HG03045 (cell line): Measurements from ENCODE around the gene UBE2K.
"Not testable (repeated sequence)": the region's sequence is repeated elsewhere in the genome, so short reads cannot be mapped to it uniquely, and the experiment has no call there.

Source experiments
- ATAC-seq: cut with Tn5 transposase; IDR thresholded peaks from one replicate; pipeline ENCODE4 v1.9.1; 2021; ENCODE audit warnings: mild to moderate bottlenecking, moderate library complexity; ENCODE audit not compliant: unreplicated experiment

The UBE2K gene

GRCh38 chr4:39687014-39687413 lies 10.9 kb upstream of the UBE2K start:
- ATAC-seq, result no peak

DNA sequence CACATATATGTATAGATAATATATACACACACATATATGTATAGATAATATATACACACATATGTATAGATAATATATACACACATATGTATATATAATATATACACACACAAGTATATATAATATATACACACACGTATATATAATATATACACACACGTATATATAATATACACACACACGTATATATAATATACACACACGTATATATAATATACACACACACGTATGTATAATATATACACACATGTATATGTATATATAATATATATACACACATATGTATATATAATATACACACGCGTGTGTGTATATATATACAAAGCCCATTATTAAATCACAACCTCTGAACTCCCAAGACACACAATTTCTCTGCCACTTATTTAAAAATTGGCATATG lies 8.0 kb upstream of the UBE2K start:
- no peak for ATAC-seq

- ATAC-seq, result peak; percentile 21
Measured at GRCh38 chr4:39698424-39699009, 581 bp downstream of the UBE2K start.

DNA sequence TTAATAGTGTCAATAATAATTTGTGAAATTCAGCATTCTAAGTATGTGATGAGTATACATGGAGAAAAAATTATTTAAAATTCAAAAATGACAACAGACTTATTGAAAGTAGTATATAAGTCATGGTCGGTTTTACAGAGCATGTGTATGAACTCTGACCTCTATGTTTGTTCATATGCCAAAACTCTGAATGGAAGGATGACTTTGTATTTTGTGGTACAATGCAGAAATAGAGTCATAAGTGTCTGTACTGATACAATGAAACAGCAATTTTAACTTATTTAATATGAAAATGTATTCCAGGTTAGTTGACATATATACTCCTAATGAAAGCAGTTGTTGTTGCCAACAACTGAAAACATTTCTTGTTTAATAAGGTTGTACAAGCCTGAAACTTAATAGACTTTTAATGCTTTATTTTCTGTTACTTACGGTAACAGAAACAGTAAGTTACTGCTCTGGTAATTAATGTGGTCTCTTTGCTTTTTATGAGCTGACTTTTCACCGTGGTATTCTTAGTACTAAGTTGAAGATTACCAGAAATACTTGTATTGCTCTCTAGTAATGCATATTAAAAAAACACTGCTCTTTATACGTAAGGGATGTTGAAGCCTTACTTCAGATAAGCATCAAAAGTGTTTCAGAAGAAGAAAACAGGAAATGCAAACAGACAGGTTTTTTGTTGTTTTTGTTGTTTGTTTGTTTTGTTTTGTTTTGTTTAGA lies 1.9 kb downstream of the UBE2K start:
- ATAC-seq, result no peak

- ATAC-seq, result no peak
Measured at GRCh38 chr4:39700554-39700953, 2.6 kb downstream of the UBE2K start.

DNA sequence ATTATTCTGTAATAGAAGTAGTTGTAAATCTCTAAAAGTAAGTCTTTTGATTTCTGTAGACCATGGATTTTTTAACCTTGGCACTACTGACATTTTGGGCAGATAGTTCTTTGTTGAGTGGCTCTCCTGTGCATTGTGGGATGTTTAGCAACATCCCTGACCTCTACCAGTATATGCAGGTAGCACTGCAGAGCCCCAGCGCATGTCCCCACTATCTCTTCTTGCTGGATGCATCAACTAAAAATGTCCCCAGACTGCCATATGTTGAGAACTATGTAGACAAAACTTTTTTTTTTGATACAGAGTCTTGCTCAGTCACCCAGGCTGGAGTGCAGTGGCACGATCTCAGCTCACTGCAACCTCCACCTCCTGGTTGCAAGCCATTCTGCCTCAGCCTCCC lies 4.8 kb downstream of the UBE2K start:
- ATAC-seq, result no peak

DNA sequence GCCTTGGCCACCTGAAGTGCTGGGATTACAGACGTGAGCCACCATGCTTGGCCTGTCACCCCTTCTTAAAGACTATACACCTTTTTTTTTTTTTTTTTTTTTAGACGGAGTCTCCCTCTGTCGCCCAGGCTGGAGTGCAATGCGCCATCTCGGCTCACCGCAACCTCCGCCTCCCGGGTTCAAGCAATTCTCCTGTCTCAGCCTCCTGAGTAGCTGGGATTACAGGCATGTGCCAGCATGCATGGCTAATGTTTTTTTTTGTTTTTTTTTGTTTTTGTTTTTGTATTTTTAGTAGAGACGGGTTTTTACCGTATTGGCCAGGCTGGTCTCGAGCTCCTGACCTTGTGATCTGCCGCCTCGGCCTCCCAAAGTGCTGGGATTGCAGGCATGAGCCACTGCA lies 6.9 kb downstream of the UBE2K start:
- not testable (repeated sequence) for ATAC-seq

DNA sequence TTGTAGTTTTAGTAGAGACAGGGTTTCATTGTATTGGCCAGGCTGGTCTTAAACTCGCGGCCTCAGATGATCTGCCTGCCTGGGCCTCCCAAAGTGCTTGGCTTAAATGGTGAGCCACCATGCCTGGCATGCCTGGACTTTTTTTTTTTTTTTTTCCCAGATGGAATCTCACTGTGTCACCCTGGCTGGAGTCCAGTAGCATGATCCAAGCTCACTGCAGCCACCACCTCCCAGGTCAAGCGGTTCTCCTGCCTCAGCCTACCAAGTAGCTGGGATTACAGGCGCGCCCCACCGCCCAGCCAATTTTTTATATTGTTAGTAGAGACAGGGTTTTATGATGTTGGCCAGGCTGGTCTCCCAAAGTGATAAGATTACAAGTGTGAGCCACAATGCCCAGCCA lies 8.4 kb downstream of the UBE2K start:
- no peak for ATAC-seq

DNA sequence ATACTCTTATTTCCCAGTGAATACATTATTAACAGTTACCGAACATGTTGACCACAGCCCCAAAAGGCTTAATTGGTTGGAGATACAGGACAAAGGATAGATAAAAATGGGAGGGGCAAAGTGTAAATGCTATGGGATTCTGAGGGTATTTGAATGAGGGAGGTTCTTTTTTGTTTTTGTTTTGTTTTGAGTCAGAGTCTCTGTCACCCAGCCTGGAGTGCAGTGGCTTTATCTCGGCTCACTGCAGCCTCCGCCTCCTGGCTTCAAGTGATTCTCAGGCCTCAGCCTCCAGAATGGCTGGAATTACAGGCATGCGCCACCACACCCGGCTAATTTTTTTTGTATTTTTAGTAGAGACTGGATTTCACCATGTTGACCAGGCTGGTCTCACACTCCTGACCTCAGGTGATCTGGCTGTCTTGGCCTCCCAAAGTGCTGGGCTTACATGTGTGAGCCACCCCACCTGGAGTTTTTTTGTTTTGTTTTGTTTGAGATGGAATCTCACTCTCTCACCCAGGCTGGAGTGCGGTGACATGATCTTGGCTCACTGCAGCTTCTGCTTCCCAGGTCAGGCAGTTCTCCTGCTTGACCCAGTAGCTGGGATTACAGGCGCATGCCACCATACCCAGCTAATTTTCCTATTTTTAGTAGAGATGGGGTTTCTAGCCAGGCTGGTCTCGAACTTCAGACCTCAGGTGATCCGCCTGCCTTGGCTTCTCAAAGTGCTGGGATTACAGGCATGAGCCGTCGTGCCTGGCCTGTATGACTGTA lies 9.0 kb downstream of the UBE2K start:
- no peak for ATAC-seq

GRCh38 chr4:39710098-39710896 lies 12.4 kb downstream of the UBE2K start:
- no peak for ATAC-seq

DNA sequence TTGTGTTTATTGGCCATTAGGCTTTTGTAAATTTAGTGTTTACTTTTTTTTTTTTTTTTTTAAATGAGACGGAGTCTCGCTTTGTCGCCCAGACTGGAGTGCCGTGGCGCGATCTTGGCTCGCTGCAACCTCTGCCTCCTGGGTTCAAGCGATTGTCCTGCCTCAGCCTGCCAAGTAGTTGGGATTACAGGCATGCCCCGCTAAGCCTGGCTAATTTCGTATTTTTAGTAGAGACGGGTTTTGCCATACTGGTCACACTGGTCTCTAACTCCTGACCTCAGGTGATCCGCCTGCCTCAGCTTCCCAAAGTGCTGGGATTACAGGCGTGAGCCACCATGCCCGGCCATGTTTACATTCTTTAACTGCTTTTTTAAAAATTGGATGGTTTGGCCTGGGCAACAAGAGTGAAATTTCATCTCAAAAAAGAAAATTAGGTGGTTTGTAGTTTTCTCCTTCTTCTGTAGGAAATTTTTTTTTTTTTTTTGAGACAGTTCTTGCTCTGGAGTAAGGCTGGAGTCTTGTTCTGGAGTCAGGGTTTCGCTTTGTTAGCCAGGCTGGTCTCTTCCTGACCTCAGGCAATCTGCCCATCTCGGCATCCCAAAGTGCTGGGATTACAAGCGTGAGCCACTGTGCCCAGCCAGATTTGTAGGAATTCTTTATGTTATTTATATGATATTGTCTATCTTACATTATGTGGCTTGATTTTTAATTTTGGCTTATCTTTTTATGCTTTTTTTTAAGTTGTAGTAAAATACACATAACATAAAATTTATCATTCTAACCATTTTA lies 15.1 kb downstream of the UBE2K start:
- no peak for ATAC-seq

GRCh38 chr4:39713691-39714090 lies 15.8 kb downstream of the UBE2K start:
- ATAC-seq, result no peak

DNA sequence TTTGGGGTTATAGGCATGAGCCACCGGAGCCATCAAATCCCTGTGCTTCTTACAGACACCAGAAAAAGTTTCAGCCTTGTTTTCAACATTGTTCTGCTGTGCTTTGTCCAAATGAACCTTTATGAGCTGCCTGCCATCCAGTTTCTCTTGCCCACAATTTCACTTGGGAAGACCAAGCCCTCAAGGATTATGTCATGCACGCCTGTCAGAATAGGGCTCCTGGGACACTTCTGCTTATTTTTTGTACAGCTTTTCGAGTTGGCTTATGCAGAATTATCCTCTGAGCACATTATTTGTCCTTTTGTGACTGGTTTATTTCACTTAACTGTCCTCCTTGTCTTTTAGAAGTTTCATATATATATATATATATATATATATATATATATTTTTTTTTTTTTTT lies 16.2 kb downstream of the UBE2K start:
- no peak for ATAC-seq

GRCh38 chr4:39715788-39716187 lies 17.9 kb downstream of the UBE2K start:
- no peak for ATAC-seq

- ATAC-seq, result no peak
Measured at GRCh38 chr4:39716356-39716755, 18.4 kb downstream of the UBE2K start.

- ATAC-seq, result not testable (repeated sequence)
Measured at GRCh38 chr4:39717743-39718142, 19.8 kb downstream of the UBE2K start.

DNA sequence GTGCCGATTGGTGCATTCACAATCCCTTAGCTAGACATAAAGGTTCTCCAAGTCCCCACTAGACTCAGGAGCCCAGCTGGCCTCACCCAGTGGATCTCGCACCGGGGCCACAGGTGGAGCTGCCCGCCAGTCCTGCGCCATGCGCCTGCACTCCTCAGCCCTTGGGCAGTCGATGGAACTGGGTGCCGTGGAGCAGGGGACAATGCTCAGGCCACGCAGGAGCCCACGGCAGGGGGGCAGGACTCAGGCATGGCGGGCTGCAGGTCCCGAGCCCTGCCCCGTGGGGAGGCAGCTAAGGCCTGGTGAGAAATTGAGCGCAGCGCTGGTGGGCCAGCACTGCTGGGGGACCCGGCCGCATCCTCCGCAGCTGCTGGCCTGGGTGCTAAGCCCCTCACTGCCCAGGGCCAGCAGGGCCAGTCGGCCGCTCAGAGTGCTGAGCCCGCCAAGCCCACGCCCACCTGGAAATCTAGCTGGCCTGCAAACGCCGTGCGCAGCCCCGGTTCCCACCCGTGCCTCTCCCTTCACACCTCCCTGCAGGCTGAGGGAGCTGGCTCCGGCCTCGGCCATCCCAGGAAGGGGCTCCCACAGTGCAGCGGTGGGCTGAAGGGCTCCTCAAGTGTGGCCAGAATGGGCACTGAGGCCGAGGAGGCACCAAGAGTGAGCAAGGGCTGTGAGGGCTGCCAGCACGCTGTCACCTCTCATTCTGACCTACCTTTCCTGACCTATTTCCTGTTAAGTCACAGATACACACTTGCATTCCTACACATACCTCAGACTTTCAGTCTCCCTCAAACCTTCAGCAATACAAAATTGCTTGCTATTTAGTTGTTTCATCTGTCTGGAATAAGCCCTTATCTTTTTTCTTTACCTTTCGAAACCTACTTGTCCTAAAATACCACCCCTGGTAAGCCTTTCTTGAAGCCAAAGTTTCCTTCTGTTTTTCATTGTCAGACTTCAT lies 20.7 kb downstream of the UBE2K start:
- ATAC-seq, result no peak

DNA sequence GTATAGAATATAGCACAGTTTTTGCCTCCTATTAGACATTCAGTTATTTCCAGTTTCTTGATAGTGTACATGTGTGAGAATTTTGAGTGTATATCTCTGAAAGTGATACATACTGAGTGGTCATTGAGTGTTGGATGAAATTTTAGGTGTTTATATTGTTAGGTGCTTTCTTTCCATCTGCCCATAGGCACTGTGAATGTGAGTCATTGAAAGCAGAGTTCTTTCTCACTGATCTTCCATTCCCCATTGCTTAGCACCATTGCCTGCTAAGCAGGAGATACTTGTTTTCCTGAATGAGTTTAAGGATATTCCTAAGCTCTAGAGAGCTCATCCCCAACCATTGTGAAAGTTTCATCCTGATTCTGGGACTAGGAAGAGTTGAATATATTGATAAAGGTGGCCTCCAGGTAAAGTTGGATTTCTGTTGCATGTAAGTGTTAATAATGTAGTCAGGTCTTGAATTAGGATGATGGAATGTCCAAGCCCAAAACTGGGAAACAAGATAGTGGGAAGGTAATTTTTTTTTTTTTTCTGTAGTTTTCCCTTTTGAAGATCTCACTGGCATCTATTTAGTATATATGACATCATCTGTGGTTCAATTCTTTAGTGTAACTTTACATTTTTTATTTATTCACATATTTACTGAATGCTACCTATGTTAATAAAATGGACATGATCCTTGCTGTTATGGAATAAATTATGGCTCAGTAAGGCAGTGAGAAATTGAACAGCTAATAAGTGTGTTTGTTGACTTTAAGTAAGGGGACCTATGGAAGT lies 22.1 kb downstream of the UBE2K start:
- ATAC-seq, result no peak

GRCh38 chr4:39721273-39721672 lies 23.3 kb downstream of the UBE2K start:
- not testable (repeated sequence) for ATAC-seq
